Thymus (tissue), 11 donors: ENCODE measurements around the gene FOXP4. TPM values are rescaled to one million over a fixed set of nuclear protein-coding genes. Genes with fewer than 3 reads are reported as not detected.

Experiments
- DNase-seq, 9 donors: peaks; one replicate each; pipeline ENCODE4 v3.0.0-alpha.2; 2013; ENCODE audit warnings: low spot score in 9 of 9, low read depth in 6 of 9, missing footprints in 1 of 9
- H3K27ac ChIP-seq, 2 donors: one replicate each; pipeline ENCODE4 v1.5.1; 2013; ENCODE audit warnings: control low read depth in 1 of 2, low read depth in 1 of 2, low read length in 1 of 2, mild to moderate bottlenecking in 1 of 2, moderate library complexity in 1 of 2
- H3K27me3 ChIP-seq, 2 donors: one replicate each; pipeline ENCODE4 v1.5.1; 2013; ENCODE audit warnings: low read length in 1 of 2; ENCODE audit not compliant: control insufficient read depth in 2 of 2, insufficient read depth in 1 of 2
- H3K36me3 ChIP-seq, 2 donors: one replicate each; pipeline ENCODE4 v1.5.1; 2013; ENCODE audit warnings: low read length in 1 of 2, mild to moderate bottlenecking in 1 of 2, moderate library complexity in 1 of 2; ENCODE audit not compliant: control insufficient read depth in 2 of 2, insufficient read depth in 2 of 2
- H3K4me1 ChIP-seq, 2 donors: one replicate each; pipeline ENCODE4 v1.5.1; 2013; ENCODE audit warnings: low read length in 2 of 2; ENCODE audit not compliant: control insufficient read depth in 2 of 2, insufficient read depth in 2 of 2
- H3K4me3 ChIP-seq, 2 donors: one replicate each; pipeline ENCODE4 v1.5.1; 2013; ENCODE audit warnings: low read length in 2 of 2, control low read depth in 1 of 2, mild to moderate bottlenecking in 1 of 2
- H3K9me3 ChIP-seq, 2 donors: one replicate each; pipeline ENCODE4 v1.5.1; 2013; ENCODE audit warnings: low read length in 1 of 2, mild to moderate bottlenecking in 1 of 2; ENCODE audit not compliant: control insufficient read depth in 2 of 2, insufficient read depth in 1 of 2
- WGBS: extraction: QIAGEN DNeasy Blood & Tissue Kit; methylation state at CpG from one replicate; pipeline ENCODE4 v1.1.7; 2013; 5-methylcytosine and 5-hydroxymethylcytosine counted together
- polyA plus RNA-seq: library from polyadenylated mRNA; stranded (reverse); fragments of 200-250 nt; gene quantifications from one replicate; pipeline ENCODE4 v1.2.3, GENCODE V29; 2013
- total RNA-seq: library from RNA; stranded (reverse); fragments of 120-200 nt; gene quantifications from one replicate; pipeline ENCODE4 v1.2.4, GENCODE V29; 2013
- donor health status: healthy.

The FOXP4 gene
- total and polyA plus RNA-seq, 2 donors = 2.0 to 15.0 TPM

DNA sequence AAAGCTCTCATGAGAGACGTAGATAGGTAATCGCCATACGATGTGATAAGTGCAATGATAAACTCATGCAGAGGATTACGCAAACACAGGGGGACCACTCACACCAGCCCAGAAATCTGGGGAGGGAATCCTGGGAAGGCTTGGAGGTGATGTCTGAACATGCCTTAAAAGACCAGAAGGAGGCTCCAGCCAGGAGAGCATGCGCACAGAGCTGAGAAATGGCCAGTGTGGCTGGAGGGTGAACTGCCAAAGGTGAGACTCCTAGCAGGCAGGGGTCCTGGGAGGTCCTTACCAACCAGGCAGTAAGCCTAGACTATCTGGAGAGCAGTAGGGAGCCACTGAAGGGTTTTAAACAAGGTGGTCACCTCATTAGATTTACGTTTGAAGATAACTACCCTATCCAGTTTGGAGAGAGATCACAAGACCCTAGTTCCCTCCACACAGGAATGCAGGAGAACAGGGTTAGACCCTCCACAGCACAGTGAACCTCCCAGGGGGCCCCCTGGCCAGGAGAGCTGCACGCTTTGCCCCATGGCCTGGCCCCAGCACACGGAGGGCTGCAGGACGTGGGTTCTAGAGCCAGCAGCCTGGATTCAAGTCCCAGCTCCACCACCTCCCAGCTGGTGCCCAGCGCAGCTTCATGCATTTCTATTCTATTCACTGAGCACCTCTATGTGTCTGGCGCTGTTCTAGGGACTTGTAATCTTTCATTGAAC lies 105.2 kb downstream of the FOXP4 start:
- 94% methylated on average over 11 of the region's 11 CpGs for WGBS
- Histone ChIP-seq H3K27ac (no peak overlapping the region), H3K36me3 (no peaks in the 10 kb centered on the region), H3K9me3 (no peaks in the 10 kb centered on the region), H3K4me1 (peaks cover 0 to 8% of the 10 kb centered on the region in 2 donors), H3K27me3 (peaks cover 0 to 10% of the 10 kb centered on the region in 2 donors), H3K4me3 (no peak overlapping the region)
- no peak for DNase-seq

Other genes starting within 250 kb of the FOXP4 start
- not detected for gene NCR2, start 210.8 kb upstream of the FOXP4 start, total RNA-seq
- gene NCR2, start 210.8 kb upstream of the FOXP4 start, polyA plus RNA-seq = not detected
- gene MDFI, start 92.1 kb downstream of the FOXP4 start, total RNA-seq = 6.2 TPM
- 7.8 TPM for gene MDFI, start 92.1 kb downstream of the FOXP4 start, polyA plus RNA-seq
- 6.1 TPM for gene TFEB, start 189.2 kb downstream of the FOXP4 start, total RNA-seq
- gene TFEB, start 189.2 kb downstream of the FOXP4 start, polyA plus RNA-seq = 22.8 TPM
- 0.28 TPM for gene PGC, start 201.0 kb downstream of the FOXP4 start, total RNA-seq
- gene PGC, start 201.0 kb downstream of the FOXP4 start, polyA plus RNA-seq = 0.73 TPM
- 1.7 TPM for gene FRS3, start 233.5 kb downstream of the FOXP4 start, total RNA-seq
- gene FRS3, start 233.5 kb downstream of the FOXP4 start, polyA plus RNA-seq = 5.0 TPM
- 0.38 TPM for gene PRICKLE4, start 234.4 kb downstream of the FOXP4 start, total RNA-seq
- gene PRICKLE4, start 234.4 kb downstream of the FOXP4 start, polyA plus RNA-seq = 1.4 TPM
- gene TOMM6, start 241.3 kb downstream of the FOXP4 start, total RNA-seq = 216 TPM
- 347 TPM for gene TOMM6, start 241.3 kb downstream of the FOXP4 start, polyA plus RNA-seq